HG03103 (cell line): ENCODE measurements around the gene FALEC.

Experiments used
- ATAC-seq: cut with Tn5 transposase; IDR thresholded peaks from one replicate; pipeline ENCODE4 v1.9.1; 2021; ENCODE audit warnings: low read depth; ENCODE audit not compliant: unreplicated experiment

FALEC gene

GRCh38 chr1:150511551-150511950 is 4.0 kb upstream of the FALEC start:
- ATAC-seq, result no peak

GRCh38 chr1:150511985-150512660 is 3.4 kb upstream of the FALEC start:
- no peak for ATAC-seq

- ATAC-seq, result no peak
These were observed 2.7 kb upstream of the FALEC start for GRCh38 chr1:150512846-150513245.

- no peak for ATAC-seq
These were observed 2.2 kb upstream of the FALEC start for GRCh38 chr1:150513351-150513791.

- no peak for ATAC-seq
These were observed 1.3 kb upstream of the FALEC start for GRCh38 chr1:150514260-150514659.

- no peak for ATAC-seq
These were observed 632 bp upstream of the FALEC start for GRCh38 chr1:150514913-150515327.

- no peak for ATAC-seq
These were observed 569 bp downstream of the FALEC start for GRCh38 chr1:150516050-150516591.

GRCh38 chr1:150516616-150517015 is 1.1 kb downstream of the FALEC start:
- no peak for ATAC-seq

- ATAC-seq, result no peak
These were observed 5.8 kb downstream of the FALEC start for GRCh38 chr1:150521196-150521968.

- ATAC-seq, result no peak
These were observed 9.8 kb downstream of the FALEC start for GRCh38 chr1:150525348-150525747.

- ATAC-seq, result no peak
These were observed 12.6 kb downstream of the FALEC start for GRCh38 chr1:150528196-150528595.

GRCh38 chr1:150529017-150529416 is 13.5 kb downstream of the FALEC start:
- no peak for ATAC-seq

- no peak for ATAC-seq
These were observed 15.1 kb downstream of the FALEC start for GRCh38 chr1:150530491-150531159.

- no peak for ATAC-seq
These were observed 17.3 kb downstream of the FALEC start for GRCh38 chr1:150532860-150533259.

GRCh38 chr1:150534002-150534401 is 18.4 kb downstream of the FALEC start:
- no peak for ATAC-seq

- ATAC-seq, result no peak
These were observed 20.1 kb downstream of the FALEC start for GRCh38 chr1:150535511-150536287.

- ATAC-seq, result no peak
These were observed 21.5 kb downstream of the FALEC start for GRCh38 chr1:150536836-150537731.

- no peak for ATAC-seq
These were observed 22.5 kb downstream of the FALEC start for GRCh38 chr1:150537732-150538684.
